ENCODE data around the gene SRGN.

GRCh38 chr10:69125554-69125953 lies 37.7 kb downstream of the SRGN start:
- no peak for TF ChIP-seq ZNF878 (CRISPR knock-in tag; IDR thresholded peaks at IDR 0.05)
- TF ChIP-seq GTF2F1 (IDR thresholded peaks at IDR 0.05; ENCODE audit: low read length) = no peak
- no peak for TF ChIP-seq RAD21 (CRISPR knock-in tag; IDR thresholded peaks at IDR 0.05)
- no peak for TF ChIP-seq ZNF549 (CRISPR knock-in tag; IDR thresholded peaks at IDR 0.05)
